KG1 (cell line): ENCODE data around the gene GPATCH4.
"Not testable (repeated sequence)": the region's sequence is repeated elsewhere in the genome, so short reads cannot be mapped to it uniquely, and the experiment has no call there.

Experiments used
- DNase-seq: peaks from one replicate; lab custom pipeline; 2025; lab: John Stamatoyannopoulos, UW

The GPATCH4 gene

DNA sequence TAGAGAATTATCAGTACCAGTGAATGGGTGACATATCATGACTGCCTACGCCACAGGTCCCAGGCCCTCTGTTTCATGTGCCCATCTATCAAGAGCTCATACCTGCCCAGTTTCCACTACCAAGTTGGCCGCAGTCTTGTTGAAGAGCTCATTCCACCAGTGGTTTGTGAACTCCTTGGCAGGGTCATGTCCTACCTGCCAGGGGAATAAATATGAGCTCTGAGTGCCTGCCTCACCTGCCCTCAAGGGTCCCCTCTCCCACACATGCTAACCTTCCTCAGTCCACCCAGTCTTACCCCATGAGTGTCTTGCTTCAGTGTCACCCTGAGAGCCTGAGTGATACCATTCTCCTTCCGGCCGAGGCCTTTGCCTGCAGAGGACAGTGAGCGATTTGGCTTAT is 3.2 kb downstream of the GPATCH4 start:
- DNase-seq: no peak

- DNase-seq: no peak
Observed at GRCh38 chr1:156596426-156596825, 4.9 kb downstream of the GPATCH4 start.

DNA sequence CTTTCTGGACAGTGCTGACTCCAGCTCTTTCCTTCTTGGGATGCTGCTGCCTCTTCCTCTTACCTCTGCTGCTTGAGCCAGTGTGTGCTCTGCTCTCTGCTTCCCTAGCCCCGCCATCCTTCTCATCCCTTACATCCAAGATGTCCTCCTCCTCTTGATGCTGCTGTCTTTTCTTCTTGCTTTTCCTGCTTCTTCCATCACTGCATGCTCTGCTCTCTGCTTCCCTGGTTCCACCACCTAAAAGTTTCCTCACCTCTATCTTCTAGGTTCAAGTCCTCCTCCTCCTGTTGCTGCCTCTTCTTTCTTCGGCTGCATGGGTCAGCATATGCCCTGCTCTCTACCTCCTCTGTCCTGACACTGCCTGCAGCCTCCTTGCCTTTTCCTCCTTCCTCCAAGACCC is 6.3 kb downstream of the GPATCH4 start:
- DNase-seq: no peak

DNA sequence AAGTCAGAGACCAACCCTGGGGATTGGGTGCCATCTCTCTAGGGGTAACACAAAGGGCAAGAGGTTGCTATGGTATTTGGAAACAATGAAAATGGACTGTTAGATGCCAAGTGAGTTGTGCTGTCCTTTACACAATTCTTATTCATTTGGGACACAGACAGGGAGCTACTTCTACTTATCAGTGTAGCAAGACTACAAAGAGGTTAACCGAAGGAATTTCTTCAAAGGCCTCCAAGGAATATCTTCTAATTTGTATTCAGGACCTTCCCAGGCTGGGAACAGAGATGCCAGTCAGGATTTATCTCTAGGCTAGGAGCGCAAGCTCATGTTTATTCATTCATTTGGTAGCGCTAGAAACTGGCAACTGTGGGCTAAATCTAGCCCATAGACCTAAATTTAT is 7.1 kb downstream of the GPATCH4 start:
- DNase-seq: no peak

DNA sequence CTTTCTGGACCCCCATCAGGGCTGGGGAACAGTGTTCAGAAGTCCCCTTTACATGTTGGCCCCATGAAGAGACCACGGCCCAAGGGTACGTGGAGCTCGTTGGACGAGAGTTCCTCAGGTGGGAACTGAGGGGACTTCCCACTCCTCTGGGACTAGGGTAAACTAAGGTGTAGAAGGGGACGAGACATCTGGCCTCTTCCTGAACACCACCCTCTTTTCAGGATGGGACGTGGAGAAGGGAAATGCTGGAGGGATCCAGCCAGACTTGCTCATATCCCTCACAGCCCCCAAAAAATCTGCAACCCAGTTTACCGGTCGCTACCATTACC is 7.7 kb downstream of the GPATCH4 start:
- no peak for DNase-seq

- no peak for DNase-seq
Observed at GRCh38 chr1:156592910-156593660, 8.2 kb downstream of the GPATCH4 start.

DNA sequence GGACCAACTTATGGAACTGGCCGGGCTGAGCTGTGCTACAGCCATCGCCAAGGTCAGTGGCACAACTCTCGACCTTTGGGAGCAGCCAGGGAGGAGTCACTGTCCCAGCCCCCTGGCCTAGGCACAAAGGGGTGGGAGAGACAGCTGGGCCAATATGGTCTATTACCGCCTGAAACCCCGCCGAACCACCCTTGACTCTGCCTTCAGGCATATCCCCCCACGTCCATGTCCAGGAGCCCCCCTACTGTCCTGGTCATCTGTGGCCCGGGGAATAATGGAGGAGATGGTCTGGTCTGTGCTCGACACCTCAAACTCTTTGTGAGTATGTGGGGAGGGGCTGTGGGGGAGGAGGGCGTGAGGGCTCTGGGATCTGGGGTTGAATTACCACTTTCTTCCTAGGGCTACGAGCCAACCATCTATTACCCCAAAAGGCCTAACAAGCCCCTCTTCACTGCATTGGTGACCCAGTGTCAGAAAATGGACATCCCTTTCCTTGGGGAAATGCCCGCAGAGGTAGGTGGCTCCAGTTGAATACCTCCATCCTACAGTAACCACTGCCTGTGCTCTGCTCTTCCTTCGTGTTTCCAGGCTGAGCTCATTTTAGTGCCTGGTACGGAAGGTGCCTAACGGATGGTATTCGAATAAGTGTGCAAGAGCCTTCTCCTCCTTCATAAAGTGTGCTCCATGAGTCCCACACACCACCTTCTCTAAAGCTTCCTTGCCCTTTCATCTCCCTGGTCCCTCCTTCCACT is 8.9 kb downstream of the GPATCH4 start:
- no peak for DNase-seq

DNA sequence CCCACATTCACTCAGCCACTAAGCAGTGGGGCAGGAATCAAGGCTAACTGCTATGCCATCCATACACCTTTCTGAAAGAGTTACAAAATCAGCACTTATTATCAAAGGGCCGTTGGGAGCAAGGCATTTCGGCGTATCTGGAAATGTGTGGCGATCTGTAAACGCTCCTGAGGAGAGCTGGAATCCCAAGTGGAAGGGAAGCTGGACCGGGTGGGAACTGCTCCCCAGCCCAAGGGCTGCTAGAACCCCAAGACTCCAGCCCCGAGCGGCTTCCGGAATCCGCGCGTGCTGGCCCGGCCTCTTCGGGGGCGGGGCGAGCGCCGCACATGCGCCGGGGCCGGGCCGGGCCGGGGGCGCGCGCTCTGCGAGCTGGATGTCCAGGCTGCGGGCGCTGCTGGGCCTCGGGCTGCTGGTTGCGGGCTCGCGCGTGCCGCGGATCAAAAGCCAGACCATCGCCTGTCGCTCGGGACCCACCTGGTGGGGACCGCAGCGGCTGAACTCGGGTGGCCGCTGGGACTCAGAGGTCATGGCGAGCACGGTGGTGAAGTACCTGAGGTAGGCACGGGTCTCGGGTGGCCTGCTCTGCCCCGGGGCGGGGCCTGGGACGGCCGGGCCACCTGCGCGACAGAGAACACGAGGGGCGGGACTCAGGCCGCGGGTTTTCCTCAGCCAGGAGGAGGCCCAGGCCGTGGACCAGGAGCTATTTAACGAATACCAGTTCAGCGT is 9.7 kb downstream of the GPATCH4 start, which contains the start of gene NAXE:
TSS of gene NAXE (plus strand) at position 345 of the 726 bp plus-strand sequence. CDS start at position 374, 29 bp downstream.
- DNase-seq: no peak

DNA sequence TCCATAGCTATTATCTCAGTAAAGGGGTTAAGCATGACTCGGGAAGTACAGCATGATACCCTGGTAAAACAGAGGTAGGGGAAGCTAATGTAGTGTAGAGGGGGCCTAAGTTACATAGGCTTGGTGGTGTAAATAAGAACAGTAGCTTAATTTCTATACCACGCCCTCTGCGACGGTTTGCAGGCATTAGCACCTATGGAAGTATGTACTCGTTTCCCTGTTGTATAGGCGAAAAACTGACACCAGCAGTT is 10.2 kb downstream of the GPATCH4 start:
- no peak for DNase-seq

DNA sequence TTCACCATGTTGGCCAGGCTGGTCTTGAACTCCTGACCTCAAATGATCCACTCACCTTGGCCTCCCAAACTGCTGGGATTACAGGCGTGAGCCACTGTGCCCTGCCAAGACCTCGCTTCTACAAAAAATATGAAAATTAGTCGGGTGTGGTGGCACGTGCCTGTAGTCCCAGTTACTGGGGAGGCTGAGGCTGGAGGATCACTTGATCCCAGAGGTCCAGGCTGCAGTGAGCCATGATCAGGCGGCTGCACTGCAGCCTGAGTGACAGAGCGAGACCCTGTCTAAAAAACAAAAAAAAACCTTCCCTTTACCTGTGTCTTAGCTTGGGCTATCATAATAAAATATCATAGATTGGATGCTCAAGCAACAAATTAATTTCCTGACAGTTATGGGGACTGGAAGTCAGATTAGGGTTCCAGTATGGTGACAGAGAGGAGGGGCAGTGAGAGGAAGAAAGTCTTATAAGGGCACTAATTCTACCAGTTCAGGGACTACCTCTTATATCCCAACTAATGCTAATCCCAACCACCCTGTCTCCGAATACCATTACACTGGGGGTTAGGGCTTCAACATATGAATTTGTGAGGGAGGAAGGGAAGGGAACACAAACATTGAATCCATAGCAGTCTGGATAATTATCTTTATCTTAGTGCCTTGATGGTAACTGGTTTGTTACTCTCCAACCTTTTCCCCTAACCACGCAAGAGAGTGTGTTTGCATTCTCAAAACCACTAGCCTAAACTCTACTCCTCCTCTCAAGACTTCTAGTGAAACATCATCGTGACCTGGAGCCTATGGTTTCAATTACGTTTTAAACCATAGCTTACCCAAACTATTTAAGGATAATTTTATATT is 10.7 kb downstream of the GPATCH4 start:
- no peak for DNase-seq

GRCh38 chr1:156589546-156589945 is 11.7 kb downstream of the GPATCH4 start:
- DNase-seq: no peak

DNA sequence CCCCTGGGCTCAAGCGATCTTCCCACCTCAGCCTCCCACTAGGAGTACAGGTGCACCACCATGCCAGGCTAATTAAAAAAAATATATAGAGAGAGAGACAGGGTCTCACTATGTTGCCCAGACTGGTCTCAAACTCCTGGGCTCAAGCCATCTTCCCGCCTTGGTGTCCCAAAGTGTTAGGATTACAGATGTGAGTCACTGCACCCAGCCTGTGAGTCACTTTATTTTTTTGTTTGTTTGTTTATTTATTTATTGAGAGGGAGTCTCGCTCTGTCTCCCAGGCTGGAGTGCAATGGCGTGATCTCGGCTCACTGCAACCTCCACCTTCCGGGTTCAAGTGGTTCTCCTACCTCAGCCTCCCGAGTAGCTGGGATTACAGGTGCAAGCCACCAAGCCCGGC is 13.4 kb downstream of the GPATCH4 start:
- DNase-seq: not testable (repeated sequence)

DNA sequence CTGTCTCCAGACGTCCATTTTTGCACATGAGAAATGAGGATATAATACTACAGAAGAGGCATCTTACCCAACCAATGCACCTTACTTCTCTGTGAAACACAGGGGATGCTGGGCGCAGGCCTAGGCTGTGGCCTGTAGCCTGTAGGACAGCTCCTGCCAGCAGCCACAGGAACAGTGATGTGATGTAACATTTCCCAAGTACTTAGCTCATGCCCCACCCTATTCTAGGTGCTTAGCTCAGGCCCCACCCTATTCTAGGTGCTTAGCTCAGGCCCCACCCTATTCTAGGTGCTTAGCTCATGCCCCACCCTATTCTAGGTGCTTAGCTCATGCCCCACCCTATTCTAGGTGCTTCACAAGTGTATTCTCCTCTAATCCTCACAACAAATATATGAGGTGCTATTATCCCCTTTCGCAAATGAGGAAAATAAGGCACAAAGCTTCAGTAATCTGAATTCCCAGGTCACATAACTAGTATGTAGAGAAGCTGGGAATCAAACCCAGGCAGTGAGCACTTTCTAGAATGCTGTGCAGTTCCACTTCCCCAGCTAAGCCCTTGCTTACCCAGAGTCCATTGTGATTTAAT is 14.3 kb downstream of the GPATCH4 start:
- DNase-seq: no peak

GRCh38 chr1:156586323-156586722 is 15.0 kb downstream of the GPATCH4 start:
- DNase-seq: no peak

DNA sequence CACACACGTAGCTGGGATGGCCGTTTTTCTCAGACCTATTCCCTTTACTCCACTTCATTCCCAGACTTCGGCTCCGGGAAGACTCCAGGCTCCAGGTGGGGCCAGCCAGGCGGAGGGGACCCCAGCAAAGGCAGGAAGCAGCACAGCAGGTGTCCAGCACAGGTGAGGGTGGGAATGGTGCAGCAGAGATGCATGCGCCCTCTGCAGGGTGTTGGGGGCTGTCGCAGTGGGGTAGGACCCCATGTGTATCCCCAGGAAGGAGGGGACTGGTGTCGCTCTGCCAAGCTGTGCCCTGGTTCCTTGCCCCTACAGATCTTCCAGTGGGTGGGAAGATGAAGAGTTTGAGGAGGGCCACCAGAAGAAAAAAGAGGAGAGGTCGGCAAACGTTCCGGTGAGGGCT is 16.5 kb downstream of the GPATCH4 start:
- DNase-seq: no peak

DNA sequence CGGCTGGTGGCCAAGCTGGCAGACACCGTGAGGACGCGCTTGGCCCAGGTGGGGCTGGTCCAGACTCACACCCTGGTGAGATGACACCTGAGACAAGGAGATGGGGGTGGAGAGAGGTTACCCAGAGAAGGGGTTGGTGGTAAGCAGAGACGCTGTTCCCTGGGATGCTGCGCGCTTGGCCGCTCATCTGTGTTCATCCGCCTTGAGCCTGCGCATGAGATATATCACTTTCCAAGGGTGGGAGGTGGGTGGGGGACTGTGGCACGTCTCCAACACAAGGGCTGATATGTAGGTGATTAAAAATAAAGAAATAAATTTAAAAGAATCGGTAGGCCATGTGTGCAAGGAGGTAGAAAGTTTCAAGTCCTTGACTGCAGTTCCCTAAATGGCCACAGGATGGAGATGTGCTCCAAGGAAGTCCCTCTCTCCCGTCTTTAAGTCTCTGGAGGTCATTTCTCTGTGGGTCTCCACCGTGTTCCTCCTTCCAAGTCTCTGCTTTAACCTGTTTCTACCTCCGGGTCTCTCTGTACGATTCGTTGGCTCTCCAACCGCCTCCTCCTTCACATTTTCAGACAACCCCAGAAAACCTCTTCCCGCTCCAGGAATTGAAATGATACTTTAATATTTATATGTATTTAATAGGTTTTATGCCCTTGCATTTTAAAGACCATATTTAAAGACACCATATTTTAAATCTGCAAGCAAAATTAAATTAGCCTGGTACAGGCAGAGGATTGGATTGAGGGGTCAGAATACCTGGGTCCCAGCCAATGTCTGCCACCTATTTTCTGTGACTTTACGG is 17.3 kb downstream of the GPATCH4 start:
- peak; percentile 66 for DNase-seq

GRCh38 chr1:156582388-156583017 is 18.8 kb downstream of the GPATCH4 start:
- DNase-seq: no peak

DNA sequence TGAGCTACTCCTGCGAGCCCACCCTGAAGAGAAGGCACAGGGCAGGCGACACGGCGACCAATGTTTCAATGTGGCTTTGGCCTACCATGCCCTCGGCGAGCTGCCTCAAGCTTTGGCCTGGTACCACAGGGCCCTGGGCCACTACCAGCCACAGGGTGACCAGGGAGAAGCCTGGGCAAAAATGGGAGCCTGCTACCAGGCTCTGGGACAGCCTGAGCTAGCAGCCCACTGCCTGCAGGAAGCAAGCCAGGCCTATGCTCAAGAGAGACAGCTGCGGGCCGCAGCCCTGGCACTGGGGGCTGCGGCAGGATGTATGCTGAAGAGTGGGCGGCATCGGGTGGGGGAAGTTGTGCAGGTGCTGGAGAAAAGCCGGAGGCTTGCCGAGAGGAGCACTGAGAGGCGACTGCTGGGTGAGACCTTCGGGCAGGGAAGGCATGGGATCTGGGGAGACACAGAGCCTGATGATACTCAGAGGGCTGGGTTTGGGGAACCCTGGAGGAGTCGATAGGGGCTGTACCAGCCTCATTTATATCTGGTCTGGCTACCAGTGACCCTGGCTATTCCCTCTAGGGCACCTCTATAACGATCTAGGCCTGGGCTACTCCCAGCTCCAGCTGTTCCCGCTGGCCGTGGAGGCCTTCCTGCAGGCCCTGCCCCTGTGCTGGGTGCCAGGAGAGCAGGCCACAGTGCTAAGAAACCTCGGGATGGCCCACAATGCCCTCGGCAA is 19.5 kb downstream of the GPATCH4 start:
- no peak for DNase-seq

DNA sequence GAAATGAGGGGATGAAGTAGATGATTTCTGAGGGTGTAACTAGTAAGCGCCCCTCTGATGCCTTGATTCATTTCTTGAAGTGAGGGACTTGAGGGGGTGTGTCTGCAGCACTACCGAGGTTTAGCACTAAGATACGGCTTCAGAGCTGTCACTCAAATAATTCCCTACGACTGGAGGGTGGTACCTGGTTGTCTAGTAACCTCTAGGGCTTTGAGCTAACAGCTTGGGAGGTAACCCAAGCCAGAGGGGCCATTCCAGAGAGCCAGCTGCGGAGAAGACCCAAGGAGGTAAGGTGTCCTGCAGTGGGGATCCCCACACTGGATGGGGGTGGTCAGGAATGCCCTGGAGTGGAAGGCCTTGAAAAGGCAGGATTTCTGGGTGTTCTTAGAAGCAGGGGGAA is 21.8 kb downstream of the GPATCH4 start, which contains the start of gene TTC24:
TSS of gene TTC24 (plus strand) at position 252 of the 400 bp plus-strand sequence. CDS start 1,642 bp downstream, outside the sequence.
- DNase-seq: no peak

DNA sequence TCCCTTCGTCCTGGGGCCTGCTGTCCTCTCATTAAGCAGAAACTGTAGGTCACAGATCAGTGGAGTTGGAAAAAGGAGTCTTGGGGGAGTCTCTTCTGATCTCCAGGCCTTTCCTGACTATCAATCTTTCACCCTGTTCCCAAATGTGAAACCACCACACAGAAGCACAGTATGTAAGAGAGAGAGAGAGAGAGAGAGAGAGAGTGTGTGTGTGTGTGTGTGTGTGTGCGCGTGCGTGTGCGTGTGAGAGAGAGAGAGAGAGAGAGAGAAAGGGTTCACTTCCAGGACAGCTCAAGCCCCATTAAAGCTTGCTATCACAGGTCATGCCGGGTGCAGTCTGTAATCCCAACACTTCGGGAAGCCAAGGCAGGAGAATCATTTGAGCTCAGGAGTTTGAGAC is 23.2 kb downstream of the GPATCH4 start:
- DNase-seq: no peak
